Epithelial cell of esophagus (primary cell): Measurements from ENCODE around the gene CLDN19.
A peak's percentile ranks its signal among the peaks of the same experiment; 100 is the strongest.

Experiments used
- DNase-seq: peaks from one replicate; pipeline ENCODE4 v3.0.0; 2010; ENCODE audit warnings: low read depth
- H3K4me3 ChIP-seq: 2 replicates; pipeline ENCODE4 v1.5.1; 2011; ENCODE audit warnings: mild to moderate bottlenecking, low read length, control low read depth
- TF ChIP-seq, protein P1 (sequence below): IDR thresholded peaks from 2 replicates; pipeline ENCODE4 v1.5.1; 2011; ENCODE audit warnings: low read depth, mild to moderate bottlenecking, low read length, control low read depth, inconsistent platforms; ENCODE audit not compliant: insufficient read depth; ENCODE audit errors: missing control alignments

Gene CLDN19

DNA sequence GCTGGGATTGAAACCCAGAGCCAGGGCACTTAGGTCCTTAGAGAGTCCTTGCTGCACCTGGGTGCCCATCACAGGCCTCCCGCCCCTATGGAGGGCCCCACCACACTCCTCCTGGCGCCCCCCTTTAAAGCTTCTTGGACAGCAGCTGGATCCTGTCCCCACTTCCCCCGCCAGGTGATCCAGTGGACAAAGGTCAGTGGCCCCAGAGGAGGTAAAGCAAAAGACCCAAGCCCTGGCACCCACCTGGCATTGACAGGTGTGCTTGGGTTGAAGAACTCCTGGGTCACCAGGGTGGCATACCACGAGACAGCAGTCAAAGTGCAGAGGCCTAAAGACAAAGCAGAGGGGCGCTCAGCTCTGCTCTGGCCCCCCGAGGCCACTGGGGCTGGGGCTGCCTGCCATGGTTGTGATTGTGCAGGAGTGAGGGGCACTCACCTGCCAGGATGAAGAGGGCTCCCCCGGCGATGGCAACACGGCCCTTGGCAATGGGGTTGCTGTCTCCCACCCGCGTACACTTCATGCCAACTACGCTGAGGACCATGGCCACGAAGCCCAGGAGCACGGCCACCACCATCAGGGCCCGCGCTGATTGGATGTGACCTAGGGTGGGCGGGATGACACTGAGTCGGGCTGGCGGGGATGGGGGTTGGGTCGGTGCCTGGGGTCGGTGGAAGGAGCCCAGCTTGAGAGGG lies 1.9 kb downstream of the CLDN19 start:
- TF ChIP-seq, protein P1, sequence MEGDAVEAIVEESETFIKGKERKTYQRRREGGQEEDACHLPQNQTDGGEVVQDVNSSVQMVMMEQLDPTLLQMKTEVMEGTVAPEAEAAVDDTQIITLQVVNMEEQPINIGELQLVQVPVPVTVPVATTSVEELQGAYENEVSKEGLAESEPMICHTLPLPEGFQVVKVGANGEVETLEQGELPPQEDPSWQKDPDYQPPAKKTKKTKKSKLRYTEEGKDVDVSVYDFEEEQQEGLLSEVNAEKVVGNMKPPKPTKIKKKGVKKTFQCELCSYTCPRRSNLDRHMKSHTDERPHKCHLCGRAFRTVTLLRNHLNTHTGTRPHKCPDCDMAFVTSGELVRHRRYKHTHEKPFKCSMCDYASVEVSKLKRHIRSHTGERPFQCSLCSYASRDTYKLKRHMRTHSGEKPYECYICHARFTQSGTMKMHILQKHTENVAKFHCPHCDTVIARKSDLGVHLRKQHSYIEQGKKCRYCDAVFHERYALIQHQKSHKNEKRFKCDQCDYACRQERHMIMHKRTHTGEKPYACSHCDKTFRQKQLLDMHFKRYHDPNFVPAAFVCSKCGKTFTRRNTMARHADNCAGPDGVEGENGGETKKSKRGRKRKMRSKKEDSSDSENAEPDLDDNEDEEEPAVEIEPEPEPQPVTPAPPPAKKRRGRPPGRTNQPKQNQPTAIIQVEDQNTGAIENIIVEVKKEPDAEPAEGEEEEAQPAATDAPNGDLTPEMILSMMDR, result no peak
- no peak overlapping the region for H3K4me3 ChIP-seq
- DNase-seq, result no peak

DNA sequence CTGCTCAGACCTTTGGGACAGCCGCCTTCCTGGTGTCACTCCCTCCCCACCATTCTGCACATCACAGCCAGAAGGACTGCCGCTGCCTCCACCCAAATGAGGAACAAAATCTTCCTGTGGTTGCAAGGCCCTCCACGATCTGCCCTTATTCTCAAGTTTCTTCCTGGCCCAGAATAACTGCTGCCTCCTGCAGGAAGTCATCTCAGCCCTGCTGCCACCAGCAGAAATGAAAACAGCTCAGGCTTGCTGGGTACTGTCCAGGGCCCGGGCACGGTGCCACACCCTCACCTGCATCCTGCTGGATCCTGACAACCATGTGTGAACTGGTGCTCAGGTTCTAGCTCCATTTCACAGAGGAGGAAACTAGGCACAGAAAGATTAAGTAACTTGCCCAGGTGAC lies 2.8 kb downstream of the CLDN19 start:
- peak; percentile 58 for DNase-seq
- no peak overlapping the region for H3K4me3 ChIP-seq
- TF ChIP-seq, protein P1, result peak; percentile 36

DNA sequence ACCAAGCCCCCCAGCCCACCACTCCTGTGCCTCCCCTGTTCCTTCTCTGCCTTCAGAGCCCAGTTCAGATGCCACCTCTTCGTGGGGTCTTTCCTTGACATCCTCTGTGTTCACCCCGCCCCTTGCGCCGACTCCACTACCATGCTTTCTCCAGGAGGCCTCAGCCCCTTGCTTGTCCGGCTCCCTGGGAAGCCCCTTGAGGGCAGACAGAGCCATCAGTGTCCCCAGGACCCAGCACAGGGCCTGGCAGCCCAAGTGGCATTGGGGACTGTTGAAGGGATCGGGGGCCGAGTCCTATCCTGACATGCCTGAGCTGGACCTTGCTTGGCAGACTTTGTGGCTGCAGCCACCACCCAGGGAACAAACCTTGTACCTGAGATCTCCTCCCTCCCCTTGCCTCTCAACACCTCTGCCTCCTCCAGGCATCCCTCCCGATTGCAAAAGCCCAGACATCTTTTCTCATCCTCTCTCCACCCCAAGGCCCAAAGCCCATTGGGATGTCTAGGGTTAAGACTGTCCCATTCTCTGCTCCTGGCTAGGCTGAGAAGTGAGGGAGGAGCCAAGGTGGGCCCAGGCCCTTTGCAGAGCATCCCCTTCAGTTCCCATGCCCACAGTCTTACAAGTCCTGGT lies 3.4 kb downstream of the CLDN19 start:
- TF ChIP-seq, protein P1, result no peak

DNA sequence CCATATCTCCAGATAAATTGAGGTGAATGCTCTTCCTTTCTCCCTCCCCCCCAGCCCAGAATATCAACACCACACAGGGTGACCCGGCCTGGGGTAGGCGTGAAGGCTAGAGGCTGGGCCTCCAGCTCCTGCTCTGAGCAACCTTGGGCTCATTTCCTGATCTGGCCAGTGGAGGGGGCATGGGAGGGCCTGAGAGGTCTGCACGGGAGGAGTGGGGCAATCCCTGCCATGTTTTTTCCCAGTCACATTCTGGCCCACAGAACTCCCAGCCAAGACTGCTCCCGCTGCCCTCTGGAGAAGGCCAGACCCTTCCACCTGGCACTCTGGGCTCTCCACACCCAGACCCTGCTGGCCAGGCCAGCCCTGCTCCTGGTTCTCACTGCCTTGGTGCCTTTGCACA lies 3.9 kb downstream of the CLDN19 start:
- TF ChIP-seq, protein P1, result peak; percentile 43
- H3K4me3 ChIP-seq, result no peak overlapping the region

More for the DNA sequence above, 3.4 kb downstream of the CLDN19 start:
- no peak for DNase-seq
- no peak overlapping the region for H3K4me3 ChIP-seq

DNA sequence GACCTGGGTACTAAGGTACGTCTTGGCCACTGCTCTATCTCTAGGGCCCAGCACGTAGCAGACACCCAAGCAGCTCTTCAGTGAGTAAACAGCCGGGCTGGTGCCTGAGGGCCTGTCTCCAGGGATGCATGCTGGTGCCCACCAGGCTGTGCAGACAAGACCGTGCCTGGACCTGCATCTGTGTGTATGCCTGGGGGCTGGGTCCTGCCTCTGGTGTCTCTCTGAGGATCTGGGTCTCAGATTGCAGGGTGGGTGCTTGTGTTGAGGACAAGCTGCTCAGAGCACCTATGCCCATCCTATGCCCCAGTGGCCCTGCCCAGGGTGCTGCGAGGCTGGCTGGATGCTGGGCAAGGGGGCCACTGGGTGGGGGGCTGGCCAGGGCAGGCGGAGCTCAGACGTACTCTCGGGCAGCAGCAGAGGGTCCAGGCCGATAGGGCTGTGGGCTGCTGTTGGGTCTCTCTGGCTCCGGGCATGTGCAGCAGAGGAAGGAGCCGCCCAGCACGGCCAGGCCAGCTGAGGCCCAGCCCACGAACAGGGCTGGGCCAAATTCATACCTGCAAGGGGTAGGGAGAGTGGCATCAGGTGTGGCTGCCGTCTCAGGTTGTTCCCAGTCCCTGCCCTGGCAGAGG lies 4.4 kb downstream of the CLDN19 start:
- H3K4me3 ChIP-seq, result no peak overlapping the region
- DNase-seq, result peak; percentile 73
- TF ChIP-seq, protein P1, result no peak

More for the DNA sequence above, 3.9 kb downstream of the CLDN19 start:
- DNase-seq, result peak; percentile 51

DNA sequence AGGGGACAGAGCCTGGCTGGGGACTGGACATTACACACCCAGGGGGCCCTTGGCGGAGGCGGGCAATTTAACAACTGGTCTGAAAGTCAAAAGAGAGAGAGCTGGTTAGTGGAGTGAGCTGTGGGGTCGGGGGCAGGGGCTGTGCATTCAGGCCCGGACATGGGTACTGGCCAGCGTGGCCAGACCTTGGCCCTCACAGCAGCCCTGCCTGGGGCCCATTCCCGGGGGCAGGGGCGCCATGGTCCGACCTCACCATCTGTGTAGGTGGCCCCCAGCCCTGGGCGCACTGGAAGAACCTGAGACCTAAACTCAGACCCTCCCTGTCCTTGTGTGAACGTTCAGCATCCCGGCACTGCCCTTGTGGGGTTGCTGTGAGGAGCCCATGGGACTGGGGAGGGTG lies 5.0 kb downstream of the CLDN19 start:
- no peak overlapping the region for H3K4me3 ChIP-seq
- TF ChIP-seq, protein P1, result no peak
- no peak for DNase-seq
